Endothelial cell of umbilical vein (primary cell): ENCODE results near the gene C15orf61. TPM values are rescaled to one million over a fixed set of nuclear protein-coding genes. Genes with fewer than 3 reads are reported as not detected.

Source experiments
- BruUV-seq: library from RNA; stranded (reverse); fragments of 400-500 nt; replicated peaks from 2 replicates; lab custom pipeline; 2021; lab: Mats Ljungman, UMichigan
- CTCF ChIA-PET: fragments of 300-600, 350-600 bp; sonication (Branson Sonifier 250); formaldehyde crosslinking; loops from one replicate; lab custom pipeline; 2021; ENCODE audit warnings: antibody characterized with exemption, inconsistent platforms; lab: Charles Lee
- POLR2A ChIA-PET: fragments of 300-600, 350-600 bp; sonication (Branson Sonifier 250); formaldehyde crosslinking; loops from one replicate; lab custom pipeline; 2021; ENCODE audit warnings: antibody characterized with exemption, inconsistent platforms; lab: Charles Lee
- DNase-seq: peaks from one replicate; pipeline ENCODE4 v3.0.0-alpha.2; 2011; ENCODE audit warnings: low read depth, low spot score
- FAIRE-seq: peaks from 2 replicates; lab custom pipeline; 2011; peaks lifted over from hg19 to GRCh38; lab: Jason Lieb, UNC
- H2AFZ ChIP-seq: 2 replicates; pipeline ENCODE4 v1.6.0; 2012; ENCODE audit warnings: low read depth, low read length, control low read depth, inconsistent platforms
- H3K27ac ChIP-seq: 2 replicates; pipeline ENCODE4 v1.5.1; 2011; ENCODE audit warnings: low read depth, mild to moderate bottlenecking, control low read depth, low read length, moderate library complexity; ENCODE audit not compliant: insufficient read depth
- H3K27me3 ChIP-seq, 2 experiments: 2 replicates each; pipeline versions ENCODE4 v1.6.0 to v1.6.1; 2011; ENCODE audit warnings: low read length in 2 of 2, mixed read lengths in 1 of 2; ENCODE audit not compliant: control insufficient read depth in 2 of 2, insufficient read depth in 2 of 2
- H3K36me3 ChIP-seq, 2 experiments: 2 replicates in 1 of 2; 3 replicates in 1 of 2; pipeline ENCODE4 v1.5.1; 2011; ENCODE audit warnings: low read length in 2 of 2, mild to moderate bottlenecking in 1 of 2, moderate library complexity in 1 of 2; ENCODE audit not compliant: control insufficient read depth in 2 of 2, insufficient read depth in 2 of 2; ENCODE audit errors: extremely low read depth in 1 of 2
- H3K4me1 ChIP-seq: 3 replicates; pipeline ENCODE4 v1.5.1; 2011; ENCODE audit warnings: mild to moderate bottlenecking, low read length; ENCODE audit not compliant: control insufficient read depth, insufficient read depth; ENCODE audit errors: extremely low read depth
- H3K4me2 ChIP-seq: 2 replicates; pipeline ENCODE4 v1.6.1; 2011; ENCODE audit warnings: low read length, control low read depth, mixed read lengths; ENCODE audit not compliant: insufficient read depth
- H3K4me3 ChIP-seq, 3 experiments: fragments of 200-600 bp in 1 of 3; sonication (generic), shearing (Covaris generic) in 1 of 3; replicated peaks in 1 of 3; 2 replicates each; pipeline ENCODE4 v1.5.1; 2011 to 2016; ENCODE audit warnings: control low read depth in 3 of 3, low read length in 3 of 3, mild to moderate bottlenecking in 2 of 3, inconsistent platforms in 1 of 3, low read depth in 1 of 3, moderate library complexity in 1 of 3; ENCODE audit not compliant: insufficient read depth in 1 of 3
- H3K79me2 ChIP-seq: 2 replicates; pipeline ENCODE4 v1.6.0; 2012; ENCODE audit warnings: low read length, inconsistent platforms; ENCODE audit not compliant: control insufficient read depth, insufficient read depth
- H3K9ac ChIP-seq: replicated peaks from 2 replicates; pipeline ENCODE3; 2011; ENCODE audit warnings: low read length, control low read depth; ENCODE audit not compliant: insufficient read depth; ENCODE audit errors: extremely low read depth
- H3K9me1 ChIP-seq: replicated peaks from 3 replicates; pipeline ENCODE4 v1.6.0; 2011; ENCODE audit warnings: mild to moderate bottlenecking, low read length; ENCODE audit not compliant: control insufficient read depth, insufficient read depth; ENCODE audit errors: extremely low read depth
- H3K9me3 ChIP-seq: replicated peaks from 2 replicates; pipeline ENCODE4 v1.5.1; 2012; ENCODE audit warnings: low read length, inconsistent platforms; ENCODE audit not compliant: control insufficient read depth, insufficient read depth
- H4K20me1 ChIP-seq: replicated peaks from 2 replicates; pipeline ENCODE3; 2011; ENCODE audit warnings: mild to moderate bottlenecking, low read length; ENCODE audit not compliant: control insufficient read depth, insufficient read depth; ENCODE audit errors: extremely low read depth
- FOS ChIP-seq: IDR thresholded peaks from 2 replicates; pipeline ENCODE4 v1.6.1; 2011; ENCODE audit warnings: mild to moderate bottlenecking, low read length, moderate library complexity, borderline replicate concordance; ENCODE audit not compliant: insufficient read depth
- POLR2A ChIP-seq: IDR thresholded peaks from 2 replicates; pipeline ENCODE4 v1.6.1; 2012; ENCODE audit warnings: low read depth, mild to moderate bottlenecking, control low read depth, low read length
- dilution Hi-C: fragments of 300-500 bp; cut with MboI; formaldehyde crosslinking; loops from one replicate; pipeline ENCODE4 v1.15.0; 2019; ENCODE audit warnings: low sequenced_read_pairs; ENCODE audit not compliant: extremely low pct_ligation_motif_present
- intact Hi-C: fragments of 100-400 bp; cut with micrococcal nuclease; formaldehyde crosslinking; loops from one replicate; pipeline ENCODE4 v1.10.0; 2022
- polyA plus RNA-seq, 4 experiments: library from polyadenylated mRNA; depleted of rRNA in 3 of 4; stranded (reverse) in 3 of 4; unstranded in 1 of 4; fragments of >200 nt; gene quantifications; 2 replicates each; pipeline versions ENCODE4 v1.2.1 to v1.2.3, GENCODE V29; 2011 to 2012; ENCODE audit warnings: missing spikeins in 1 of 4
- total RNA-seq: library from RNA; stranded (reverse); gene quantifications from 2 replicates; pipeline ENCODE4 v1.2.3, GENCODE V29; 2021
- TF ChIP-seq, protein P1 (sequence below), 2 donors: IDR thresholded peaks; 1 replicate in 1 of 2; 2 replicates in 1 of 2; pipeline ENCODE4 v1.5.1; 2011; ENCODE audit warnings: low read length in 2 of 2, mild to moderate bottlenecking in 2 of 2, moderate library complexity in 2 of 2, control low read depth in 1 of 2, inconsistent platforms in 1 of 2, low read depth in 1 of 2; ENCODE audit not compliant: insufficient read depth in 1 of 2; ENCODE audit errors: extremely low read depth in 1 of 2
- TF ChIP-seq, protein P2 (sequence below): IDR thresholded peaks from 2 replicates; pipeline ENCODE4 v1.6.1; 2011; ENCODE audit not compliant: insufficient read depth, insufficient read length

C15orf61 gene
- total and polyA plus RNA-seq, 2 donors (not counting 3 experiments of a cell fraction or from before 2014, with no cell fraction given) = 3.2 to 4.1 TPM

DNA sequence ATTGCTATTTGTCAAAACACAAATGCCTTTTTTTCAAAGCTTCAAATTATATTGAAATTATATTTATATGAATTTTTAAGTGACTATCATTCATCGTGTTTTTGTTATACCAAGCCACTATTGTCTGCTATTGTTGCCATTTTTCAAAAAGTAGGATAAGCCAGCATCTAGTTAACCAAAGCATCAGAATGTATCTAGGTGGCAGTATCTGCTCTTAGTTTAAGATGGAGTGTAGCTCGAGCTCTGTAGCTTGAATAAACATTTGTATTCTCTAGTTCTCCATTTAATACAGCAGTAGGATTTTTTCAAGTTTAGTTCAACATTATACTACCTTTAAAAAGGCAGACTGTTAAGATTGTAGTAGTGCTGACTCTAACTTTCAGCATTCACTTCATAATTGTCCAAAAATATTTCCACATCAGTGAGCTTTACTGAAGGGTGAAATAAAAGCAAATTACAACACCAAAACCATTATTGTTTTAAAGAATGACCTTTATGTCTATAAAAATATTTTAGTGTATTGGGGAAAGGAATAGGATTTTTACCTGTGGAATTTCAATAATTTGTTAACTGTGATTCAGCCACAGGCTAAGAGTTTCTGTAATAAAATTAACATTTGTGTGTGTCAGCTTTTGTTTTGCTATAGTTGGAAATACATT lies 19.6 kb upstream of the C15orf61 start:
- Histone ChIP-seq H3K9me1 (no peaks in the 10 kb centered on the region), H2AFZ (peak overlapping the region; percentile 79), H3K4me3 (peak overlapping the region in 1 of 3 experiments; percentile 47), H3K27ac (no peak overlapping the region), H3K9ac (no peak overlapping the region), H3K4me2 (peak overlapping the region; percentile 45), H3K36me3 (no peaks in the 10 kb centered on the region), H3K9me3 (no peaks in the 10 kb centered on the region), H3K4me1 (peaks cover 7% of the 10 kb centered on the region), H4K20me1 (no peaks in the 10 kb centered on the region), H3K79me2 (no peaks in the 10 kb centered on the region), H3K27me3 (no peaks in the 10 kb centered on the region)
- CTCF ChIA-PET = interaction anchor here (0.6 to 2.6 kb wide), 18 partner anchors 9 to 552 kb away, joined by 3 to 23 read pairs (median 4); partner anchors contain the start of genes C15orf61 and MAP2K5
- dilution Hi-C loops (no loop called here), intact Hi-C loops (loop anchor here (1.0 kb wide), 1 partner anchor 335 kb away; no protein-coding TSS in a partner anchor)
- BruUV-seq = no TSS peak
- DNase-seq = peak; percentile 48
- POLR2A ChIA-PET = no interaction called here
- no peak for TF ChIP-seq POLR2A
- TF ChIP-seq, protein P1, sequence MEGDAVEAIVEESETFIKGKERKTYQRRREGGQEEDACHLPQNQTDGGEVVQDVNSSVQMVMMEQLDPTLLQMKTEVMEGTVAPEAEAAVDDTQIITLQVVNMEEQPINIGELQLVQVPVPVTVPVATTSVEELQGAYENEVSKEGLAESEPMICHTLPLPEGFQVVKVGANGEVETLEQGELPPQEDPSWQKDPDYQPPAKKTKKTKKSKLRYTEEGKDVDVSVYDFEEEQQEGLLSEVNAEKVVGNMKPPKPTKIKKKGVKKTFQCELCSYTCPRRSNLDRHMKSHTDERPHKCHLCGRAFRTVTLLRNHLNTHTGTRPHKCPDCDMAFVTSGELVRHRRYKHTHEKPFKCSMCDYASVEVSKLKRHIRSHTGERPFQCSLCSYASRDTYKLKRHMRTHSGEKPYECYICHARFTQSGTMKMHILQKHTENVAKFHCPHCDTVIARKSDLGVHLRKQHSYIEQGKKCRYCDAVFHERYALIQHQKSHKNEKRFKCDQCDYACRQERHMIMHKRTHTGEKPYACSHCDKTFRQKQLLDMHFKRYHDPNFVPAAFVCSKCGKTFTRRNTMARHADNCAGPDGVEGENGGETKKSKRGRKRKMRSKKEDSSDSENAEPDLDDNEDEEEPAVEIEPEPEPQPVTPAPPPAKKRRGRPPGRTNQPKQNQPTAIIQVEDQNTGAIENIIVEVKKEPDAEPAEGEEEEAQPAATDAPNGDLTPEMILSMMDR (IDR thresholded peaks at IDR 0.05; ENCODE audit: extremely low read depth in 1 of 2, insufficient read depth in 1 of 2, low read depth in 1 of 2, low read length in 2 of 2) = peak in 1 of 2 donors; percentile 3
- TF ChIP-seq, protein P2, sequence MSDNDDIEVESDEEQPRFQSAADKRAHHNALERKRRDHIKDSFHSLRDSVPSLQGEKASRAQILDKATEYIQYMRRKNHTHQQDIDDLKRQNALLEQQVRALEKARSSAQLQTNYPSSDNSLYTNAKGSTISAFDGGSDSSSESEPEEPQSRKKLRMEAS = no peak
- no peak for TF ChIP-seq FOS
- FAIRE-seq = no peak
